Ecto neural progenitor cell (in vitro differentiated cells): ENCODE results near the gene SPATA16.
"Not testable (repeated sequence)": the region's sequence is repeated elsewhere in the genome, so short reads cannot be mapped to it uniquely, and the experiment has no call there.

Experiments used
- DNase-seq: peaks from one replicate; pipeline ENCODE4 v3.0.0-alpha.2; 2018; ENCODE audit warnings: low spot score

SPATA16 gene

GRCh38 chr3:173003956-173004355 is 137.1 kb downstream of the SPATA16 start:
- no peak for DNase-seq

GRCh38 chr3:173003471-173003870 is 137.6 kb downstream of the SPATA16 start:
- no peak for DNase-seq

GRCh38 chr3:173001622-173002021 is 139.4 kb downstream of the SPATA16 start:
- DNase-seq: no peak

- DNase-seq: no peak
Observed at GRCh38 chr3:173000553-173000952, 140.5 kb downstream of the SPATA16 start.

GRCh38 chr3:172993412-172993811 is 147.6 kb downstream of the SPATA16 start:
- DNase-seq: no peak

- DNase-seq: no peak
Observed at GRCh38 chr3:172991424-172991996, 149.5 kb downstream of the SPATA16 start.

GRCh38 chr3:172989373-172989772 is 151.7 kb downstream of the SPATA16 start:
- DNase-seq: no peak

- no peak for DNase-seq
Observed at GRCh38 chr3:172987273-172987672, 153.8 kb downstream of the SPATA16 start.

GRCh38 chr3:172984914-172985313 is 156.1 kb downstream of the SPATA16 start:
- no peak for DNase-seq

GRCh38 chr3:172982736-172983364 is 158.2 kb downstream of the SPATA16 start:
- DNase-seq: no peak

GRCh38 chr3:172981407-172981983 is 159.5 kb downstream of the SPATA16 start:
- DNase-seq: no peak

- no peak for DNase-seq
Observed at GRCh38 chr3:172980849-172981248, 160.2 kb downstream of the SPATA16 start.

- no peak for DNase-seq
Observed at GRCh38 chr3:172977696-172978095, 163.3 kb downstream of the SPATA16 start.

- no peak for DNase-seq
Observed at GRCh38 chr3:172974969-172975368, 166.1 kb downstream of the SPATA16 start.

GRCh38 chr3:172973799-172974198 is 167.2 kb downstream of the SPATA16 start:
- DNase-seq: no peak

- DNase-seq: no peak
Observed at GRCh38 chr3:172972717-172973116, 168.3 kb downstream of the SPATA16 start.

- DNase-seq: no peak
Observed at GRCh38 chr3:172972067-172972466, 169.0 kb downstream of the SPATA16 start.

GRCh38 chr3:172968646-172969045 is 172.4 kb downstream of the SPATA16 start:
- no peak for DNase-seq

- no peak for DNase-seq
Observed at GRCh38 chr3:172965256-172965655, 175.8 kb downstream of the SPATA16 start.

GRCh38 chr3:172960626-172961182 is 180.3 kb downstream of the SPATA16 start:
- DNase-seq: not testable (repeated sequence)

- no peak for DNase-seq
Observed at GRCh38 chr3:172958565-172958964, 182.5 kb downstream of the SPATA16 start.

GRCh38 chr3:172953571-172953970 is 187.5 kb downstream of the SPATA16 start:
- DNase-seq: no peak

GRCh38 chr3:172951511-172951910 is 189.5 kb downstream of the SPATA16 start:
- no peak for DNase-seq
